SK-N-SH (cell line): ENCODE measurements around the gene COQ8B. TPM values are rescaled to one million over a fixed set of nuclear protein-coding genes. Genes with fewer than 3 reads are reported as not detected.

Experiments
- CTCF ChIA-PET: fragments of 300-600, 350-600 bp; formaldehyde crosslinking; extraction: SDS; loops from one replicate; lab custom pipeline; 2021; lab: Yijun Ruan, JAX
- POLR2A ChIA-PET: fragments of 350-600 bp; sonication (Branson Sonifier 250); formaldehyde crosslinking; extraction: SDS; loops from one replicate; lab custom pipeline; 2020; ENCODE audit warnings: antibody characterized with exemption, inconsistent platforms; lab: Yijun Ruan, JAX
- DNase-seq: peaks from one replicate; pipeline ENCODE4 v3.0.0; 2012
- H2AFZ ChIP-seq: fragments of 200-600 bp; sonication (generic); 2 replicates; pipeline ENCODE4 v1.8.1; 2016; ENCODE audit warnings: antibody characterized with exemption, mild to moderate bottlenecking, low read depth
- H3F3A ChIP-seq: fragments of 200-600 bp; sonication (generic); replicated peaks from 2 replicates; pipeline ENCODE3; 2016; ENCODE audit warnings: antibody characterized with exemption, mild to moderate bottlenecking; ENCODE audit not compliant: insufficient read depth
- H3K27ac ChIP-seq, 2 experiments: fragments of 200-500 bp in 1 of 2; fragments of 200-600 bp in 1 of 2; sonication (Bioruptor generic) in 1 of 2; sonication (generic), shearing (Covaris generic) in 1 of 2; 2 replicates each; pipeline versions ENCODE4 v1.5.1 to v1.6.1; 2014 to 2016; ENCODE audit warnings: low read depth in 2 of 2, inconsistent platforms in 1 of 2, low read length in 1 of 2, mild to moderate bottlenecking in 1 of 2, mixed read lengths in 1 of 2
- H3K27me3 ChIP-seq: fragments of 200-600 bp; sonication (generic), shearing (Covaris generic); 2 replicates; pipeline ENCODE4 v1.6.1; 2016; ENCODE audit warnings: mixed run types; ENCODE audit not compliant: insufficient read depth
- H3K36me3 ChIP-seq, 2 experiments: fragments of 200-500 bp in 1 of 2; fragments of 200-600 bp in 1 of 2; sonication (Bioruptor generic) in 1 of 2; sonication (generic) in 1 of 2; replicated peaks in 1 of 2; 2 replicates each; pipeline versions ENCODE3 to v1.5.1; 2014 to 2016; ENCODE audit warnings: low read length in 1 of 2, mild to moderate bottlenecking in 1 of 2; ENCODE audit not compliant: insufficient read depth in 2 of 2, control insufficient read depth in 1 of 2
- H3K4me1 ChIP-seq, 2 experiments: fragments of 200-500 bp in 1 of 2; fragments of 200-600 bp in 1 of 2; sonication (Bioruptor generic) in 1 of 2; sonication (generic), shearing (Covaris generic) in 1 of 2; 2 replicates each; pipeline versions ENCODE4 v1.5.1 to v1.6.1; 2014 to 2016; ENCODE audit warnings: low read depth in 1 of 2, low read length in 1 of 2, mixed run types in 1 of 2; ENCODE audit not compliant: insufficient read depth in 2 of 2, control insufficient read depth in 1 of 2
- H3K4me2 ChIP-seq: fragments of 200-600 bp; sonication (generic), shearing (Covaris generic); 2 replicates; pipeline ENCODE4 v1.6.1; 2017; ENCODE audit warnings: mixed run types
- H3K4me3 ChIP-seq, 2 experiments: fragments of 200-500 bp in 1 of 2; fragments of 200-600 bp in 1 of 2; sonication (Bioruptor generic) in 1 of 2; sonication (generic), shearing (Covaris generic) in 1 of 2; 2 replicates each; pipeline versions ENCODE4 v1.5.1 to v1.8.1; 2014 to 2016; ENCODE audit warnings: low read depth in 2 of 2, inconsistent platforms in 1 of 2, low read length in 1 of 2, mild to moderate bottlenecking in 1 of 2, mixed read lengths in 1 of 2, moderate library complexity in 1 of 2
- H3K79me2 ChIP-seq: fragments of 200-600 bp; sonication (generic); 2 replicates; pipeline ENCODE4 v1.8.1; 2017; ENCODE audit warnings: mild to moderate bottlenecking; ENCODE audit not compliant: insufficient read depth
- H3K9ac ChIP-seq: fragments of 200-600 bp; sonication (generic); 2 replicates; pipeline ENCODE4 v1.6.1; 2017; ENCODE audit warnings: mixed run types
- H3K9me2 ChIP-seq: fragments of 200-600 bp; sonication (generic); 2 replicates; pipeline ENCODE4 v1.6.1; 2017; ENCODE audit warnings: mixed run types
- H3K9me3 ChIP-seq: fragments of 200-600 bp; sonication (generic); 2 replicates; pipeline ENCODE4 v1.6.1; 2017; ENCODE audit warnings: mixed run types, mild to moderate bottlenecking, moderate library complexity
- H4K20me1 ChIP-seq: fragments of 200-600 bp; sonication (generic); 2 replicates; pipeline ENCODE4 v1.6.1; 2017; ENCODE audit warnings: mild to moderate bottlenecking, mixed run types; ENCODE audit not compliant: insufficient read depth
- ELF1 ChIP-seq: IDR thresholded peaks from 2 replicates; pipeline ENCODE4 v1.4.0; 2012
- JUND ChIP-seq: IDR thresholded peaks from 2 replicates; pipeline ENCODE4 v1.4.0; 2012
- MXI1 ChIP-seq: IDR thresholded peaks from 2 replicates; pipeline ENCODE4 v1.6.1; 2012; ENCODE audit warnings: mild to moderate bottlenecking, low read depth, low read length, improper control_type of control experiment
- TEAD4 ChIP-seq: IDR thresholded peaks from 2 replicates; pipeline ENCODE4 v1.4.0; 2012; ENCODE audit warnings: mild to moderate bottlenecking, borderline replicate concordance; ENCODE audit not compliant: insufficient read depth
- WGBS: methylation state at CpG from one replicate; pipeline ENCODE4 v1.1.6; 2017; ENCODE audit warnings: low lambda C conversion rate; 5-methylcytosine and 5-hydroxymethylcytosine counted together
- polyA plus RNA-seq, 3 experiments: library from polyadenylated mRNA; depleted of rRNA; stranded (reverse); fragments of >200 nt; gene quantifications; 2 replicates each; pipeline ENCODE4 v1.2.3, GENCODE V29; 2012
- TF ChIP-seq, protein P1 (sequence below): fragments of 150-350 bp; IDR thresholded peaks from 2 replicates; pipeline ENCODE4 v1.6.1; 2016; ENCODE audit warnings: mild to moderate bottlenecking, low read depth, low read length
- TF ChIP-seq, protein P2 (sequence below): IDR thresholded peaks from 2 replicates; pipeline ENCODE4; 2012
- TF ChIP-seq, protein P3 (sequence below): IDR thresholded peaks from 2 replicates; pipeline ENCODE4 v1.4.0; 2012; ENCODE audit warnings: low read depth, borderline replicate concordance
- TF ChIP-seq, protein P4 (sequence below): IDR thresholded peaks from 2 replicates; pipeline ENCODE4 v1.4.0; 2012; ENCODE audit warnings: low read depth

The COQ8B gene
- polyA plus RNA-seq, 1 of the 3 experiments (the other 2 are of a cell fraction) = 43.8 TPM

DNA sequence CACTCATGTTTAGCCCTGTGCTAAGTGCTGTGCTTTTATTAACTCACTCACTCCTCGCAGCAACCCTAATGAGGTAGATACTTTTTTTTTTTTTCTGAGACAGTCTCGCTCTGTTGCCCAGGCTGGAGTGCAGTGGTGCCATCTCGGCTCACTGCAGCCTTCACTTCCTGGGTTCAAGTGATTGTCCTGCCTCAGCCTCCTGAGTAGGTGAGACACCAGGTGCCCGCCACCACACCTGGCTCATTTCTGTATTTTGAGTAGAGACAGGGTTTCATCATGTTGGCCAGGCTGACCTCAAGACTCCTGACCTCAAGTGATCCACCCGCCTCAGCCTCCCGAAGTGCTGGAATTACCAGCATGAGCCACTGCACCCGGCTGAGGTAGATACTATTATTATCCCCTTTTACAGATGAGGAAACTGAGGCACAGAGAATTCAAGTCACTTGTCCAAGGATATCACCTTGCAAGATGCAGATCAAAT, 2.8 kb upstream of the COQ8B start (continued):
- TF ChIP-seq MXI1 (no peak), ELF1 (no peak), JUND (no peak)
- TF ChIP-seq, protein P1, sequence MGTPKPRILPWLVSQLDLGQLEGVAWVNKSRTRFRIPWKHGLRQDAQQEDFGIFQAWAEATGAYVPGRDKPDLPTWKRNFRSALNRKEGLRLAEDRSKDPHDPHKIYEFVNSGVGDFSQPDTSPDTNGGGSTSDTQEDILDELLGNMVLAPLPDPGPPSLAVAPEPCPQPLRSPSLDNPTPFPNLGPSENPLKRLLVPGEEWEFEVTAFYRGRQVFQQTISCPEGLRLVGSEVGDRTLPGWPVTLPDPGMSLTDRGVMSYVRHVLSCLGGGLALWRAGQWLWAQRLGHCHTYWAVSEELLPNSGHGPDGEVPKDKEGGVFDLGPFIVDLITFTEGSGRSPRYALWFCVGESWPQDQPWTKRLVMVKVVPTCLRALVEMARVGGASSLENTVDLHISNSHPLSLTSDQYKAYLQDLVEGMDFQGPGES = no peak

DNA sequence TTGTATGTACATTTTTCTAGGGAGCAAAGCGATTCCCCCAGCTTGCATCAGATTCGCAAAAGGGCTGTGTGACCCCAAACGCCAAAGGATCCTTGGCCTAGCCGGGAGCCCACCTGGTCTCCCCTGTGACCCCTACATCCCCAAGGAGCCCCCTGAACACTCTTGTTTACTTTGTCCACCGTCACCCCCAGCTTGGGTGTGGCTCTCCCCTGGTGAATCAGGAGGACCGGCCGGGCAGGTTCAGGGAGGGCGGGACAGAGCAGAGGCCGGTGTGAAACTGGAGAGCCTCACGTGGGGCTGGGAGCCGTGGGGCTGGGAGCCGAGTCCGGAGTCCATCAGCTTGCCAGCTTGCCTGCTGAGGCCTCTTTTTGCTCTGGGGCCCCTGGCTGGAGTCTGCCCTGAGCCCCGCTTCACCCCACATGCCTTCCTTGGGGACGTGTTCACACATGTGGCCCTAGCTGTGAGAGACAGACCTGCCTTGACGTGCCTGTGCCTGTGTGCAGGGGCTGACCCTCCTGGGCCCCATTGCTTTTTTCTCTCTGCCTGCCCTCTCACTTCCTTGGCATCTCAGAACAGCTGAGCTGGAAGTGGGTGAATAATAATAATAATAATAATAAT, 2.2 kb upstream of the COQ8B start:
- 46% methylated on average over 8 of the region's 16 CpGs for WGBS
- peak overlapping the region; percentile 35 to 100; a peak in 2 of 4 replicates for H3K27ac ChIP-seq
- H3K4me3 ChIP-seq = peak overlapping the region; percentile 70 to 80
- POLR2A ChIA-PET = interaction anchor here (0.6 kb wide), 1 partner anchor 15 kb away, joined by 3 read pairs; no protein-coding TSS in a partner anchor
- peaks cover 0 to 8% of the 10 kb centered on the region in 2 experiments for H3K36me3 ChIP-seq
- H2AFZ ChIP-seq = no peak overlapping the region
- no peaks in the 10 kb centered on the region for H3K9me3 ChIP-seq
- H3F3A ChIP-seq = peaks cover 17% of the 10 kb centered on the region
- H3K4me2 ChIP-seq = peak overlapping the region; percentile 89
- no peaks in the 10 kb centered on the region for H3K9me2 ChIP-seq
- H3K79me2 ChIP-seq = peaks cover 72% of the 10 kb centered on the region
- no peak for DNase-seq
- peaks cover 5% of the 10 kb centered on the region; the same call in 1 of the 2 replicates for H4K20me1 ChIP-seq
- H3K27me3 ChIP-seq = no peaks in the 10 kb centered on the region
- H3K4me1 ChIP-seq = peaks cover 8 to 35% of the 10 kb centered on the region in 2 experiments; a peak in 1 of 4 replicates
- CTCF ChIA-PET = interaction anchor here (0.9 kb wide), 1 partner anchor 60 kb away, joined by 3 read pairs; no protein-coding TSS in a partner anchor
- TF ChIP-seq TEAD4 = no peak
- TF ChIP-seq, protein P2, sequence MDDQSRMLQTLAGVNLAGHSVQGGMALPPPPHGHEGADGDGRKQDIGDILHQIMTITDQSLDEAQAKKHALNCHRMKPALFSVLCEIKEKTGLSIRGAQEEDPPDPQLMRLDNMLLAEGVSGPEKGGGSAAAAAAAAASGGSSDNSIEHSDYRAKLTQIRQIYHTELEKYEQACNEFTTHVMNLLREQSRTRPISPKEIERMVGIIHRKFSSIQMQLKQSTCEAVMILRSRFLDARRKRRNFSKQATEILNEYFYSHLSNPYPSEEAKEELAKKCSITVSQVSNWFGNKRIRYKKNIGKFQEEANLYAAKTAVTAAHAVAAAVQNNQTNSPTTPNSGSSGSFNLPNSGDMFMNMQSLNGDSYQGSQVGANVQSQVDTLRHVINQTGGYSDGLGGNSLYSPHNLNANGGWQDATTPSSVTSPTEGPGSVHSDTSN = no peak
- TF ChIP-seq, protein P3, sequence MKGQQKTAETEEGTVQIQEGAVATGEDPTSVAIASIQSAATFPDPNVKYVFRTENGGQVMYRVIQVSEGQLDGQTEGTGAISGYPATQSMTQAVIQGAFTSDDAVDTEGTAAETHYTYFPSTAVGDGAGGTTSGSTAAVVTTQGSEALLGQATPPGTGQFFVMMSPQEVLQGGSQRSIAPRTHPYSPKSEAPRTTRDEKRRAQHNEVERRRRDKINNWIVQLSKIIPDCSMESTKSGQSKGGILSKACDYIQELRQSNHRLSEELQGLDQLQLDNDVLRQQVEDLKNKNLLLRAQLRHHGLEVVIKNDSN = peak; percentile 50; the same call in 1 of the 2 replicates
- TF ChIP-seq, protein P4, sequence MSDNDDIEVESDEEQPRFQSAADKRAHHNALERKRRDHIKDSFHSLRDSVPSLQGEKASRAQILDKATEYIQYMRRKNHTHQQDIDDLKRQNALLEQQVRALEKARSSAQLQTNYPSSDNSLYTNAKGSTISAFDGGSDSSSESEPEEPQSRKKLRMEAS = peak; percentile 37; the same call in 1 of the 2 replicates
- peak overlapping the region; percentile 98 for H3K9ac ChIP-seq
